Adrenal gland (tissue), 5 donors: ENCODE results near the gene TFEB.

Experiments used
- POLR2A ChIP-seq, 2 donors: fragments of 450-650 bp; IDR thresholded peaks; one replicate each; pipeline ENCODE4 v1.6.1; 2017; ENCODE audit warnings: antibody characterized with exemption in 2 of 2, mild to moderate bottlenecking in 2 of 2, moderate library complexity in 1 of 2
- TF ChIP-seq, protein P1 (sequence below), 6 experiments: fragments of 450-650 bp in 4 of 6; fragments of 200-600 bp in 2 of 6; sonication (generic) in 1 of 6; IDR thresholded peaks; 1 replicate in 5 of 6; 2 replicates in 1 of 6; pipeline versions ENCODE4 v1.5.1 to v1.8.0; 2016 to 2021; ENCODE audit warnings: antibody characterized with exemption in 6 of 6, mild to moderate bottlenecking in 2 of 6, moderate library complexity in 1 of 6
- donor health status: DM: no; HTN: no; CAD: no.

DNA sequence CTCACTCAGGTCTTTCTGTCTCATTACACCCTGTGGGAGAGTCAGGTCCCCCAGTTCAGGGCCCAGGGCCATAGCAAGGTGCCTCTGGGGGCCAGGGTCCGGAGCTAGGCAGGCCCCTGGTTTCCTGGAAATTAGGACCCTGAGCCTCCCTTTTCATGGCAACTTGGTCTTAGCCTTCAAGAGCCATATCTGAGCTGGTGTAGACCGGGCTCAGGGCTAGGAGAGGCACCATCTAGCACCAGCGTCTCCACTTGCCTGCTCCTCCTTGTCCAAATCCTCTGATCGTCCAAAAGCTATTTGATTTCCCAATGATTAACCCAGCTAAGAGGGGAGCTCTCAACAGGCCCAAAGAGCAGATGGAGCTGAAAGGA lies 91.5 kb downstream of the TFEB start:
- TF ChIP-seq, protein P1, sequence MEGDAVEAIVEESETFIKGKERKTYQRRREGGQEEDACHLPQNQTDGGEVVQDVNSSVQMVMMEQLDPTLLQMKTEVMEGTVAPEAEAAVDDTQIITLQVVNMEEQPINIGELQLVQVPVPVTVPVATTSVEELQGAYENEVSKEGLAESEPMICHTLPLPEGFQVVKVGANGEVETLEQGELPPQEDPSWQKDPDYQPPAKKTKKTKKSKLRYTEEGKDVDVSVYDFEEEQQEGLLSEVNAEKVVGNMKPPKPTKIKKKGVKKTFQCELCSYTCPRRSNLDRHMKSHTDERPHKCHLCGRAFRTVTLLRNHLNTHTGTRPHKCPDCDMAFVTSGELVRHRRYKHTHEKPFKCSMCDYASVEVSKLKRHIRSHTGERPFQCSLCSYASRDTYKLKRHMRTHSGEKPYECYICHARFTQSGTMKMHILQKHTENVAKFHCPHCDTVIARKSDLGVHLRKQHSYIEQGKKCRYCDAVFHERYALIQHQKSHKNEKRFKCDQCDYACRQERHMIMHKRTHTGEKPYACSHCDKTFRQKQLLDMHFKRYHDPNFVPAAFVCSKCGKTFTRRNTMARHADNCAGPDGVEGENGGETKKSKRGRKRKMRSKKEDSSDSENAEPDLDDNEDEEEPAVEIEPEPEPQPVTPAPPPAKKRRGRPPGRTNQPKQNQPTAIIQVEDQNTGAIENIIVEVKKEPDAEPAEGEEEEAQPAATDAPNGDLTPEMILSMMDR (IDR thresholded peaks at IDR 0.05): no peak
- TF ChIP-seq POLR2A (IDR thresholded peaks at IDR 0.05): no peak
